PC-3 (cell line): ENCODE data around the gene SYNPO. TPM values are rescaled to one million over a fixed set of nuclear protein-coding genes. Genes with fewer than 3 reads are reported as not detected.
A peak's percentile ranks its signal among the peaks of the same experiment; 100 is the strongest.

ENCODE experiments used
- ATAC-seq: fragments of 200-7000 bp; cut with Tn5 transposase; 2 replicates; pipeline ENCODE4 v1.9.1; 2020; ENCODE audit warnings: mild to moderate bottlenecking, moderate library complexity
- BruUV-seq: library from RNA; stranded (reverse); fragments of 400-500 nt; replicated peaks from 2 replicates; lab custom pipeline; 2021; lab: Mats Ljungman, UMichigan
- CTCF ChIA-PET: fragments of 300-600 bp; sonication (Branson Sonifier 250); formaldehyde crosslinking; loops from one replicate; lab custom pipeline; 2022; ENCODE audit warnings: antibody characterized with exemption; lab: Charles Lee
- POLR2A ChIA-PET: fragments of 300-600 bp; sonication (Branson Sonifier 250); formaldehyde crosslinking; loops from one replicate; lab custom pipeline; 2022; ENCODE audit warnings: antibody characterized with exemption; ENCODE audit not compliant: unreplicated experiment; lab: Charles Lee
- DNase-seq: peaks from one replicate; pipeline ENCODE4 v3.0.0-alpha.2; 2015
- H2AFZ ChIP-seq: fragments of 300-600 bp; sonication (generic); 2 replicates; pipeline ENCODE4 v1.6.0; 2016; ENCODE audit warnings: antibody characterized with exemption, low read length
- H3F3A ChIP-seq: fragments of 300-600 bp; sonication (generic); one replicate; pipeline ENCODE4 v1.6.0; 2017; ENCODE audit warnings: antibody characterized with exemption, low read length, control low read depth, mild to moderate bottlenecking; ENCODE audit not compliant: unreplicated experiment
- H3K27ac ChIP-seq: fragments of 300-600 bp; sonication (generic); 2 replicates; pipeline ENCODE4 v1.5.1; 2016; ENCODE audit warnings: mild to moderate bottlenecking, low read length
- H3K27me3 ChIP-seq: fragments of 300-600 bp; sonication (generic); 2 replicates; pipeline ENCODE4 v1.6.1; 2016; ENCODE audit warnings: low read length, mixed read lengths
- H3K36me3 ChIP-seq: fragments of 300-600 bp; sonication (generic); 2 replicates; pipeline ENCODE4 v1.6.1; 2016; ENCODE audit warnings: low read depth, mixed run types, low read length, mixed read lengths
- H3K4me1 ChIP-seq: fragments of 300-600 bp; sonication (generic); 2 replicates; pipeline ENCODE4 v1.5.1; 2016; ENCODE audit warnings: low read length; ENCODE audit not compliant: insufficient read depth
- H3K4me2 ChIP-seq: fragments of 300-600 bp; sonication (generic); 2 replicates; pipeline ENCODE4 v1.6.0; 2016; ENCODE audit warnings: low read length
- H3K4me3 ChIP-seq: fragments of 300-600 bp; sonication (generic); 2 replicates; pipeline ENCODE4 v1.5.1; 2016; ENCODE audit warnings: mild to moderate bottlenecking, low read length, mixed read lengths
- H3K79me2 ChIP-seq: fragments of 300-600 bp; sonication (generic); 2 replicates; pipeline ENCODE4 v1.6.1; 2017; ENCODE audit warnings: low read length, mixed read lengths
- H3K9ac ChIP-seq: fragments of 300-600 bp; sonication (generic); 2 replicates; pipeline ENCODE4 v1.6.0; 2016; ENCODE audit warnings: mild to moderate bottlenecking, low read length
- H3K9me2 ChIP-seq: fragments of 300-600 bp; sonication (generic); replicated peaks from 2 replicates; pipeline ENCODE4 v1.6.1; 2016; ENCODE audit warnings: mixed run types, low read length, mixed read lengths
- H3K9me3 ChIP-seq: fragments of 300-600 bp; sonication (generic); 2 replicates; pipeline ENCODE4 v1.6.1; 2016; ENCODE audit warnings: low read length, mixed read lengths
- H4K20me1 ChIP-seq: fragments of 300-600 bp; sonication (generic); 2 replicates; pipeline ENCODE4 v1.6.1; 2016; ENCODE audit warnings: low read length, mixed read lengths
- CTCF ChIP-seq: fragments of 300-600 bp; sonication (generic); conservative IDR thresholded peaks from 2 replicates; pipeline ENCODE4 v1.5.1; 2017; ENCODE audit warnings: antibody characterized with exemption, low read depth, mild to moderate bottlenecking, low read length
- EZH2 ChIP-seq: fragments of 300-600 bp; sonication (generic); IDR thresholded peaks from one replicate; pipeline ENCODE4 v1.6.1; 2017; ENCODE audit warnings: antibody characterized with exemption, mild to moderate bottlenecking, low read length; ENCODE audit not compliant: unreplicated experiment
- EZH2phosphoT487 ChIP-seq: fragments of 300-600 bp; sonication (generic); IDR thresholded peaks from 2 replicates; pipeline ENCODE4 v1.6.1; 2018; ENCODE audit warnings: mild to moderate bottlenecking, antibody characterized with exemption, low read length, borderline replicate concordance
- intact Hi-C: fragments of 100-400 bp; cut with micrococcal nuclease; formaldehyde crosslinking; loops from 2 replicates; pipeline ENCODE4 v1.9.0; 2023
- total RNA-seq: library from RNA; depleted of rRNA; stranded (reverse); fragments of >200 nt; gene quantifications from 2 replicates; pipeline ENCODE4 v1.2.3, GENCODE V29; 2014

SYNPO gene
- total RNA-seq, 1 experiment from 2014 or later, result 5.3 TPM

GRCh38 chr5:150651924-150652671 is 11.6 kb downstream of the SYNPO start:
- CTCF ChIA-PET, result no interaction called here
- Histone ChIP-seq H3K79me2 (no peaks in the 10 kb centered on the region), H3F3A (no peaks in the 10 kb centered on the region), H3K4me3 (no peak overlapping the region), H3K9me3 (no peaks in the 10 kb centered on the region), H3K27me3 (no peaks in the 10 kb centered on the region), H3K9ac (no peak overlapping the region), H3K4me2 (no peak overlapping the region), H3K36me3 (peaks cover 9% of the 10 kb centered on the region; the same call in 1 of the 2 replicates), H4K20me1 (no peaks in the 10 kb centered on the region), H3K27ac (no peak overlapping the region), H3K4me1 (peaks cover 6% of the 10 kb centered on the region; the same call in 1 of the 2 replicates), H3K9me2 (no peaks in the 10 kb centered on the region), H2AFZ (no peak overlapping the region)
- POLR2A ChIA-PET, result interaction anchor here (0.8 kb wide), 1 partner anchor 10 kb away, joined by 4 read pairs; no protein-coding TSS in a partner anchor
- BruUV-seq, result no TSS peak
- ATAC-seq (no peak), DNase-seq (no peak)
- intact Hi-C loops, result loop anchor here (10.0 kb wide), 1 partner anchor 193 kb away; the partner anchor contains the start of gene IRGM
- no peak for TF ChIP-seq EZH2phosphoT487
- no peak for TF ChIP-seq CTCF
- TF ChIP-seq EZH2, result no peak

GRCh38 chr5:150653145-150653761 is 12.8 kb downstream of the SYNPO start:
- peaks cover 6% of the 10 kb centered on the region; the same call in 1 of the 2 replicates for H3K4me1 ChIP-seq
- H4K20me1 ChIP-seq, result no peaks in the 10 kb centered on the region
- no peak overlapping the region for H3K4me2 ChIP-seq
- ChIA-PET CTCF (interaction anchor here (0.7 to 0.9 kb wide), 2 partner anchors 11 to 13 kb away, joined by 5 to 6 read pairs; partner anchors contain the start of gene SYNPO), POLR2A (interaction anchor here (0.6 kb wide), 1 partner anchor 67 kb away, joined by 4 read pairs; no protein-coding TSS in a partner anchor)
- no peak overlapping the region for H3K9ac ChIP-seq
- H3K27ac ChIP-seq, result no peak overlapping the region
- no peaks in the 10 kb centered on the region for H3K79me2 ChIP-seq
- H2AFZ ChIP-seq, result no peak overlapping the region
- H3K27me3 ChIP-seq, result no peaks in the 10 kb centered on the region
- DNase-seq (peak; percentile 19), ATAC-seq (no peak)
- no peaks in the 10 kb centered on the region for H3F3A ChIP-seq
- intact Hi-C loops, result loop anchor here (10.0 kb wide), 1 partner anchor 192 kb away; the partner anchor contains the start of gene IRGM
- H3K9me2 ChIP-seq, result no peaks in the 10 kb centered on the region
- no peaks in the 10 kb centered on the region for H3K9me3 ChIP-seq
- peaks cover 8% of the 10 kb centered on the region; the same call in 1 of the 2 replicates for H3K36me3 ChIP-seq
- no peak for TF ChIP-seq EZH2phosphoT487
- TF ChIP-seq CTCF, result peak; percentile 40
- BruUV-seq, result no TSS peak
- H3K4me3 ChIP-seq, result no peak overlapping the region
